IMR-90 (cell line): ENCODE measurements around the gene EXOC6B. TPM values are rescaled to one million over a fixed set of nuclear protein-coding genes. Genes with fewer than 3 reads are reported as not detected.

Experiments
- ATAC-seq: fragments of 200-7000 bp; cut with Tn5 transposase; 2 replicates; pipeline ENCODE4 v1.9.1; 2020; ENCODE audit warnings: low read depth, mild to moderate bottlenecking, moderate library complexity
- BruUV-seq: library from RNA; stranded (reverse); fragments of 400-500 nt; replicated peaks from 2 replicates; lab custom pipeline; 2021; lab: Mats Ljungman, UMichigan
- CTCF ChIA-PET: fragments of 300-600 bp; formaldehyde crosslinking; extraction: SDS; loops from one replicate; lab custom pipeline; 2021; ENCODE audit warnings: antibody characterized with exemption; lab: Yijun Ruan, JAX
- POLR2A ChIA-PET: fragments of 300-600 bp; sonication (Branson Sonifier 250); formaldehyde crosslinking; loops from one replicate; lab custom pipeline; 2022; ENCODE audit warnings: antibody characterized with exemption; ENCODE audit not compliant: unreplicated experiment; lab: Charles Lee
- DNase-seq: peaks from one replicate; pipeline ENCODE4 v3.0.0; 2013
- H2AFZ ChIP-seq: replicated peaks from 2 replicates; pipeline ENCODE3; 2013; ENCODE audit warnings: low read length, mild to moderate bottlenecking; ENCODE audit not compliant: poor library complexity
- H2AK5ac ChIP-seq: 2 replicates; pipeline ENCODE4 v1.6.1; 2013; ENCODE audit warnings: low read depth, low read length, inconsistent platforms
- H2AK9ac ChIP-seq: replicated peaks from 2 replicates; pipeline ENCODE3; 2013; ENCODE audit warnings: mild to moderate bottlenecking, low read depth, low read length, moderate library complexity; ENCODE audit not compliant: poor library complexity
- H2BK120ac ChIP-seq: 2 replicates; pipeline ENCODE4 v1.6.1; 2013; ENCODE audit warnings: low read depth, low read length, inconsistent platforms
- H2BK15ac ChIP-seq: 3 replicates; pipeline ENCODE4 v1.6.1; 2013; ENCODE audit warnings: low read depth, low read length, inconsistent platforms
- H2BK20ac ChIP-seq: 2 replicates; pipeline ENCODE4 v1.6.1; 2013; ENCODE audit warnings: low read depth, mild to moderate bottlenecking, inconsistent platforms, low read length, moderate library complexity
- H2BK5ac ChIP-seq: 2 replicates; pipeline ENCODE4 v1.6.1; 2013; ENCODE audit warnings: mild to moderate bottlenecking, low read depth, low read length, inconsistent platforms; ENCODE audit not compliant: poor library complexity, severe bottlenecking
- H3K14ac ChIP-seq: replicated peaks from 2 replicates; pipeline ENCODE4 v1.6.1; 2013; ENCODE audit warnings: low read depth, low read length, inconsistent platforms
- H3K18ac ChIP-seq: 2 replicates; pipeline ENCODE4 v1.6.1; 2013; ENCODE audit warnings: low read depth, low read length, control low read depth
- H3K23ac ChIP-seq: 2 replicates; pipeline ENCODE4 v1.6.1; 2013; ENCODE audit warnings: low read depth, low read length, inconsistent platforms
- H3K27ac ChIP-seq: 2 replicates; pipeline ENCODE4 v1.5.1; 2013; ENCODE audit warnings: mild to moderate bottlenecking, control low read depth, low read length; ENCODE audit not compliant: insufficient read depth
- H3K27me3 ChIP-seq: 2 replicates; pipeline ENCODE4 v1.6.1; 2013; ENCODE audit warnings: low read length; ENCODE audit not compliant: control insufficient read depth, insufficient read depth
- H3K36me3 ChIP-seq: 2 replicates; pipeline ENCODE4 v1.6.1; 2013; ENCODE audit warnings: low read length, mixed read lengths; ENCODE audit not compliant: control insufficient read depth, insufficient read depth
- H3K4ac ChIP-seq: 2 replicates; pipeline ENCODE4 v1.6.1; 2013; ENCODE audit warnings: low read depth, low read length, inconsistent platforms
- H3K4me1 ChIP-seq: 2 replicates; pipeline ENCODE4 v1.6.1; 2013; ENCODE audit warnings: low read length, mixed read lengths; ENCODE audit not compliant: control insufficient read depth, insufficient read depth
- H3K4me2 ChIP-seq: 2 replicates; pipeline ENCODE4 v1.6.1; 2013; ENCODE audit warnings: low read depth, mild to moderate bottlenecking, control low read depth, low read length, moderate library complexity
- H3K4me3 ChIP-seq: 2 replicates; pipeline ENCODE4 v1.5.1; 2013; ENCODE audit warnings: low read depth, mild to moderate bottlenecking, control low read depth, low read length, moderate library complexity; ENCODE audit not compliant: insufficient read depth
- H3K56ac ChIP-seq: 2 replicates; pipeline ENCODE4 v1.6.1; 2013; ENCODE audit warnings: low read length, inconsistent platforms; ENCODE audit not compliant: insufficient read depth; ENCODE audit errors: extremely low read depth
- H3K79me1 ChIP-seq, 2 experiments: 2 replicates each; pipeline ENCODE4 v1.6.1; 2013; ENCODE audit warnings: low read length in 2 of 2, inconsistent platforms in 1 of 2, low read depth in 1 of 2
- H3K9ac ChIP-seq: 2 replicates; pipeline ENCODE4 v1.6.1; 2013; ENCODE audit warnings: low read depth, low read length, control low read depth
- H3K9me1 ChIP-seq: 2 replicates; pipeline ENCODE4 v1.6.1; 2013; ENCODE audit warnings: low read length, inconsistent platforms; ENCODE audit not compliant: insufficient read depth
- H3K9me3 ChIP-seq: 2 replicates; pipeline ENCODE4 v1.6.1; 2013; ENCODE audit warnings: low read length; ENCODE audit not compliant: control insufficient read depth, insufficient read depth
- H4K20me1 ChIP-seq: 2 replicates; pipeline ENCODE4 v1.6.1; 2013; ENCODE audit warnings: low read length, inconsistent platforms; ENCODE audit not compliant: insufficient read depth
- H4K5ac ChIP-seq: 2 replicates; pipeline ENCODE4 v1.6.1; 2013; ENCODE audit warnings: mild to moderate bottlenecking, low read depth, low read length, control low read depth
- H4K8ac ChIP-seq, 2 experiments: 2 replicates each; pipeline ENCODE4 v1.6.1; 2013; ENCODE audit warnings: low read depth in 2 of 2, low read length in 2 of 2, control low read depth in 1 of 2, inconsistent platforms in 1 of 2
- H4K91ac ChIP-seq: 2 replicates; pipeline ENCODE4 v1.6.1; 2013; ENCODE audit warnings: low read depth, low read length, inconsistent platforms; ENCODE audit not compliant: insufficient read depth
- BHLHE40 ChIP-seq: fragments of 150-350 bp; IDR thresholded peaks from 2 replicates; pipeline ENCODE4 v1.6.1; 2016; ENCODE audit warnings: mild to moderate bottlenecking, low read depth, low read length
- CEBPB ChIP-seq: IDR thresholded peaks from 2 replicates; pipeline ENCODE4 v1.6.1; 2012; ENCODE audit warnings: low read depth, low read length, improper control_type of control experiment
- CHD1 ChIP-seq: IDR thresholded peaks from 2 replicates; pipeline ENCODE4 v1.6.1; 2012; ENCODE audit warnings: low read depth, low read length, improper control_type of control experiment
- FOS ChIP-seq: fragments of 150-350 bp; IDR thresholded peaks from 2 replicates; pipeline ENCODE4 v1.6.1; 2016; ENCODE audit warnings: low read depth, low read length
- MAFK ChIP-seq: IDR thresholded peaks from 2 replicates; pipeline ENCODE4 v1.6.1; 2012; ENCODE audit warnings: low read depth, low read length, improper control_type of control experiment
- MAZ ChIP-seq: IDR thresholded peaks from 2 replicates; pipeline ENCODE4 v1.6.1; 2012; ENCODE audit warnings: low read depth, mild to moderate bottlenecking, low read length, improper control_type of control experiment, moderate library complexity, borderline replicate concordance
- MXI1 ChIP-seq: IDR thresholded peaks from 2 replicates; pipeline ENCODE4 v1.6.1; 2012; ENCODE audit warnings: low read depth, mild to moderate bottlenecking, low read length, moderate library complexity, borderline replicate concordance
- NFE2L2 ChIP-seq: fragments of 150-350 bp; IDR thresholded peaks from 2 replicates; pipeline ENCODE4 v1.6.1; 2016; ENCODE audit warnings: low read depth, mild to moderate bottlenecking, low read length
- POLR2A ChIP-seq: IDR thresholded peaks from 2 replicates; pipeline ENCODE4 v1.6.1; 2012; ENCODE audit warnings: mild to moderate bottlenecking, low read depth, low read length
- RAD21 ChIP-seq: IDR thresholded peaks from 2 replicates; pipeline ENCODE4 v1.6.1; 2012; ENCODE audit warnings: low read length, improper control_type of control experiment
- RCOR1 ChIP-seq: IDR thresholded peaks from 2 replicates; pipeline ENCODE4 v1.6.1; 2012; ENCODE audit warnings: mild to moderate bottlenecking, low read length, improper control_type of control experiment; ENCODE audit not compliant: insufficient replicate concordance
- RFX5 ChIP-seq: IDR thresholded peaks from 2 replicates; pipeline ENCODE4 v1.8.0; 2012; ENCODE audit warnings: low read depth, mild to moderate bottlenecking, low read length, moderate library complexity
- SMC3 ChIP-seq: fragments of 150-350 bp; IDR thresholded peaks from 2 replicates; pipeline ENCODE4 v1.6.1; 2016; ENCODE audit warnings: low read depth, mild to moderate bottlenecking, antibody characterized with exemption, low read length, moderate library complexity
- WGBS, 2 experiments: methylation state at CpG; one replicate each; pipeline versions ENCODE4 v1.1.5 to v1.1.7; 2013; ENCODE audit warnings: missing lambda C conversion rate in 2 of 2; ENCODE audit not compliant: insufficient read length in 1 of 2; ENCODE audit errors: extremely low coverage in 2 of 2; 5-methylcytosine and 5-hydroxymethylcytosine counted together
- dilution Hi-C: fragments of 300-500 bp; cut with HindIII; formaldehyde crosslinking; loops from one replicate; pipeline ENCODE4 v1.14.3; 2018; ENCODE audit warnings: low sequenced_read_pairs; ENCODE audit not compliant: unreplicated experiment
- in situ Hi-C: fragments of 300-500 bp; cut with MboI; formaldehyde crosslinking; loops from 3 replicates; pipeline ENCODE4 v1.14.3; 2019; ENCODE audit warnings: low sequenced_read_pairs, inconsistent platforms, mixed read lengths
- intact Hi-C: fragments of 100-400 bp; cut with micrococcal nuclease; formaldehyde crosslinking; loops from 2 replicates; pipeline ENCODE4 v1.10.0; 2022
- polyA plus RNA-seq, 3 experiments: library from polyadenylated mRNA; depleted of rRNA; stranded (reverse); fragments of >200 nt; gene quantifications; 2 replicates each; pipeline ENCODE4 v1.2.3, GENCODE V29; 2012; ENCODE audit warnings: low replicate concordance in 1 of 3
- total RNA-seq: library from RNA; depleted of rRNA; stranded (reverse); fragments of >200 nt; gene quantifications from 2 replicates; pipeline ENCODE4 v1.2.3, GENCODE V29; 2012
- TF ChIP-seq, protein P1 (sequence below): fragments of 150-350 bp; IDR thresholded peaks from 2 replicates; pipeline ENCODE4 v1.6.1; 2017; ENCODE audit warnings: mild to moderate bottlenecking, antibody characterized with exemption, low read length, low read depth
- TF ChIP-seq, protein P2 (sequence below): conservative IDR thresholded peaks from 2 replicates; pipeline ENCODE4 v1.5.1; 2012; ENCODE audit warnings: mild to moderate bottlenecking, low read depth, low read length, improper control_type of control experiment
- TF ChIP-seq, protein P3 (sequence below): fragments of 150-350 bp; IDR thresholded peaks from 2 replicates; pipeline ENCODE4 v1.6.1; 2016; ENCODE audit warnings: low read depth, mild to moderate bottlenecking, low read length, moderate library complexity, borderline replicate concordance

The EXOC6B gene
- total and polyA plus RNA-seq, 2 of the 4 experiments (the other 2 are of a cell fraction) = 10.2 to 29.4 TPM

DNA sequence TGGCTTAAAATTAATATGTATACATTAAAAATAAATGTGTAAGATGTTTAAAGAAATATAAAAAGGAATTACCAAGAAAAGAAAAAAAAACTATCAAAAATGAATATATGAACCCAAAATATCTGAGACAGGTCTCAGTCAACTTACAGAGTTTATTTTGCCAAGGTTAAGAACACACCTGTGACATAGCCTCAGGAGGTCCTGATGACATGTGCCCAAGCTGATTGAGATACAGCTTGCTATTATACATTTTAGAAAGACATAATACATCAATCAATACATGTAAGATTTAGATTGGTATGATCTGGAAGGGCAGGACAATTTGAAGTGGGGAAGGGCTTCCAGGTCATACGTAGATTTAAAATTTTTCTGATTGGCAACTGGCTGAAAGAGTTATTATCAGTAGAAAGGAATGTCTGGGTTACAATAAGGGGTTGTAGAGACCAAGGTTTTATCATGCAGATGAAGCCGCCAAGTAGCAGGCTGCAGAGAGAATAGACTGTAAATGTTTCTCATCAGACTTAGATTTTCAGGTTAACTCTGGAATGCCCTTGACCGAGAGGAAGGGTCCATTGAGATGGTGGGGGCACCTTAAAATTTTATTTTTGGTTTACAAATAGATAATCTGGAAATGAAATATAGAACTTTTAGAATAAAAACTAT is 74.7 kb downstream of the EXOC6B start:
- no peak overlapping the region for H3K4me2 ChIP-seq
- no peaks in the 10 kb centered on the region for H3K27me3 ChIP-seq
- CTCF ChIA-PET = no interaction called here
- no peaks in the 10 kb centered on the region for H3K9me1 ChIP-seq
- no peak overlapping the region for H3K4ac ChIP-seq
- H2AFZ ChIP-seq = no peak overlapping the region
- peaks cover 2% of the 10 kb centered on the region for H3K4me1 ChIP-seq
- no peak overlapping the region for H4K5ac ChIP-seq
- H3K4me3 ChIP-seq = no peak overlapping the region
- POLR2A ChIA-PET = no interaction called here
- H2BK120ac ChIP-seq = no peak overlapping the region
- no peak overlapping the region for H2AK5ac ChIP-seq
- DNase-seq = no peak
- no peak overlapping the region for H2BK15ac ChIP-seq
- H3K18ac ChIP-seq = no peak overlapping the region
- H3K27ac ChIP-seq = no peak overlapping the region
- ATAC-seq = no peak
- WGBS, 2 experiments = 100% methylated on average over 1 of the region's 3 CpGs; no CpG with 5 or more reads in 1 of the 2 experiments
- H2BK5ac ChIP-seq = no peak overlapping the region
- TF ChIP-seq RAD21 (no peak), CHD1 (no peak), RFX5 (no peak), MAZ (no peak), MAFK (no peak), MXI1 (no peak), CEBPB (no peak), BHLHE40 (no peak), NFE2L2 (no peak), POLR2A (no peak), SMC3 (no peak), FOS (no peak), RCOR1 (no peak)
- TF ChIP-seq, protein P1, sequence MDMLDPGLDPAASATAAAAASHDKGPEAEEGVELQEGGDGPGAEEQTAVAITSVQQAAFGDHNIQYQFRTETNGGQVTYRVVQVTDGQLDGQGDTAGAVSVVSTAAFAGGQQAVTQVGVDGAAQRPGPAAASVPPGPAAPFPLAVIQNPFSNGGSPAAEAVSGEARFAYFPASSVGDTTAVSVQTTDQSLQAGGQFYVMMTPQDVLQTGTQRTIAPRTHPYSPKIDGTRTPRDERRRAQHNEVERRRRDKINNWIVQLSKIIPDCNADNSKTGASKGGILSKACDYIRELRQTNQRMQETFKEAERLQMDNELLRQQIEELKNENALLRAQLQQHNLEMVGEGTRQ = no peak
- TF ChIP-seq, protein P2, sequence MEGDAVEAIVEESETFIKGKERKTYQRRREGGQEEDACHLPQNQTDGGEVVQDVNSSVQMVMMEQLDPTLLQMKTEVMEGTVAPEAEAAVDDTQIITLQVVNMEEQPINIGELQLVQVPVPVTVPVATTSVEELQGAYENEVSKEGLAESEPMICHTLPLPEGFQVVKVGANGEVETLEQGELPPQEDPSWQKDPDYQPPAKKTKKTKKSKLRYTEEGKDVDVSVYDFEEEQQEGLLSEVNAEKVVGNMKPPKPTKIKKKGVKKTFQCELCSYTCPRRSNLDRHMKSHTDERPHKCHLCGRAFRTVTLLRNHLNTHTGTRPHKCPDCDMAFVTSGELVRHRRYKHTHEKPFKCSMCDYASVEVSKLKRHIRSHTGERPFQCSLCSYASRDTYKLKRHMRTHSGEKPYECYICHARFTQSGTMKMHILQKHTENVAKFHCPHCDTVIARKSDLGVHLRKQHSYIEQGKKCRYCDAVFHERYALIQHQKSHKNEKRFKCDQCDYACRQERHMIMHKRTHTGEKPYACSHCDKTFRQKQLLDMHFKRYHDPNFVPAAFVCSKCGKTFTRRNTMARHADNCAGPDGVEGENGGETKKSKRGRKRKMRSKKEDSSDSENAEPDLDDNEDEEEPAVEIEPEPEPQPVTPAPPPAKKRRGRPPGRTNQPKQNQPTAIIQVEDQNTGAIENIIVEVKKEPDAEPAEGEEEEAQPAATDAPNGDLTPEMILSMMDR = no peak
- TF ChIP-seq, protein P3, sequence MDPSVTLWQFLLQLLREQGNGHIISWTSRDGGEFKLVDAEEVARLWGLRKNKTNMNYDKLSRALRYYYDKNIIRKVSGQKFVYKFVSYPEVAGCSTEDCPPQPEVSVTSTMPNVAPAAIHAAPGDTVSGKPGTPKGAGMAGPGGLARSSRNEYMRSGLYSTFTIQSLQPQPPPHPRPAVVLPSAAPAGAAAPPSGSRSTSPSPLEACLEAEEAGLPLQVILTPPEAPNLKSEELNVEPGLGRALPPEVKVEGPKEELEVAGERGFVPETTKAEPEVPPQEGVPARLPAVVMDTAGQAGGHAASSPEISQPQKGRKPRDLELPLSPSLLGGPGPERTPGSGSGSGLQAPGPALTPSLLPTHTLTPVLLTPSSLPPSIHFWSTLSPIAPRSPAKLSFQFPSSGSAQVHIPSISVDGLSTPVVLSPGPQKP = no peak
- intact Hi-C loops = no loop called here
- H4K8ac ChIP-seq = no peak overlapping the region
- H3K9ac ChIP-seq = no peak overlapping the region
- no peak overlapping the region for H3K14ac ChIP-seq
- no peaks in the 10 kb centered on the region; the same call in 1 of the 2 replicates for H4K20me1 ChIP-seq
- no peak overlapping the region for H4K91ac ChIP-seq
- dilution Hi-C loops = no loop called here
- no peaks in the 10 kb centered on the region for H3K9me3 ChIP-seq
- no peaks in the 10 kb centered on the region for H3K36me3 ChIP-seq
- no peak overlapping the region for H3K23ac ChIP-seq
- in situ Hi-C loops = no loop called here
- BruUV-seq = no TSS peak
- no peak overlapping the region for H3K56ac ChIP-seq
- no peak overlapping the region for H2BK20ac ChIP-seq
- no peak overlapping the region for H2AK9ac ChIP-seq
- H3K79me1 ChIP-seq = peaks cover 3 to 6% of the 10 kb centered on the region in 2 experiments; a peak in 2 of 4 replicates
